Loucy (cell line): ENCODE measurements around the gene ARFGEF3.

Experiments
- H2AFZ ChIP-seq: fragments of 200-600 bp; sonication (generic); 2 replicates; pipeline ENCODE4 v1.6.0; 2016; ENCODE audit warnings: antibody characterized with exemption, mild to moderate bottlenecking, low read length, moderate library complexity
- H3F3A ChIP-seq: fragments of 200-600 bp; 2 replicates; pipeline ENCODE4 v1.6.0; 2016; ENCODE audit warnings: antibody characterized with exemption, low read depth, mild to moderate bottlenecking
- H3K27me3 ChIP-seq: fragments of 200-600 bp; sonication (generic); 2 replicates; pipeline ENCODE4 v1.6.1; 2014; ENCODE audit warnings: low read length, mild to moderate bottlenecking; ENCODE audit not compliant: insufficient read depth, poor library complexity, severe bottlenecking
- H3K36me3 ChIP-seq: fragments of 200-600 bp; sonication (generic); 2 replicates; pipeline ENCODE4 v1.6.1; 2016; ENCODE audit warnings: low read length; ENCODE audit not compliant: insufficient read depth
- H3K4me1 ChIP-seq: fragments of 200-600 bp; sonication (generic); 2 replicates; pipeline ENCODE4 v1.5.1; 2014; ENCODE audit warnings: low read length, mild to moderate bottlenecking; ENCODE audit not compliant: insufficient read depth, poor library complexity, severe bottlenecking
- H3K4me2 ChIP-seq: fragments of 200-600 bp; sonication (generic); 2 replicates; pipeline ENCODE4 v1.6.0; 2014; ENCODE audit warnings: antibody characterized with exemption, low read length, low read depth, mild to moderate bottlenecking; ENCODE audit not compliant: poor library complexity, severe bottlenecking
- H3K4me3 ChIP-seq: fragments of 200-600 bp; sonication (generic); 2 replicates; pipeline ENCODE4 v1.5.1; 2014; ENCODE audit warnings: low read length, mild to moderate bottlenecking, mixed read lengths; ENCODE audit not compliant: poor library complexity, severe bottlenecking
- H3K79me2 ChIP-seq: fragments of 200-600 bp; sonication (generic); 2 replicates; pipeline ENCODE4 v1.6.1; 2014; ENCODE audit warnings: low read length; ENCODE audit not compliant: insufficient read depth
- H3K9ac ChIP-seq: fragments of 200-600 bp; sonication (generic); 2 replicates; pipeline ENCODE4 v1.6.0; 2014; ENCODE audit warnings: mild to moderate bottlenecking, low read depth, low read length, moderate library complexity; ENCODE audit not compliant: poor library complexity, severe bottlenecking
- H3K9me2 ChIP-seq: fragments of 200-600 bp; sonication (generic); replicated peaks from 2 replicates; pipeline ENCODE4 v1.6.1; 2016; ENCODE audit warnings: low read depth, low read length, mixed read lengths
- H3K9me3 ChIP-seq: fragments of 200-600 bp; sonication (generic); 2 replicates; pipeline ENCODE4 v1.6.1; 2014; ENCODE audit warnings: mild to moderate bottlenecking, antibody characterized with exemption, low read length, low read depth; ENCODE audit not compliant: insufficient read depth
- H4K20me1 ChIP-seq: fragments of 200-600 bp; sonication (generic); 2 replicates; pipeline ENCODE4 v1.6.0; 2014; ENCODE audit warnings: antibody characterized with exemption, low read length, mild to moderate bottlenecking; ENCODE audit not compliant: insufficient read depth, poor library complexity, severe bottlenecking
- CTCF ChIP-seq: fragments of 200-600 bp; sonication (generic); conservative IDR thresholded peaks from 2 replicates; pipeline ENCODE4 v1.5.1; 2014; ENCODE audit warnings: mild to moderate bottlenecking, antibody characterized with exemption, low read length
- EZH2phosphoT487 ChIP-seq: fragments of 200-600 bp; IDR thresholded peaks from 2 replicates; pipeline ENCODE4 v1.6.1; 2018; ENCODE audit warnings: antibody characterized with exemption, mild to moderate bottlenecking, moderate library complexity, borderline replicate concordance

Gene ARFGEF3

DNA sequence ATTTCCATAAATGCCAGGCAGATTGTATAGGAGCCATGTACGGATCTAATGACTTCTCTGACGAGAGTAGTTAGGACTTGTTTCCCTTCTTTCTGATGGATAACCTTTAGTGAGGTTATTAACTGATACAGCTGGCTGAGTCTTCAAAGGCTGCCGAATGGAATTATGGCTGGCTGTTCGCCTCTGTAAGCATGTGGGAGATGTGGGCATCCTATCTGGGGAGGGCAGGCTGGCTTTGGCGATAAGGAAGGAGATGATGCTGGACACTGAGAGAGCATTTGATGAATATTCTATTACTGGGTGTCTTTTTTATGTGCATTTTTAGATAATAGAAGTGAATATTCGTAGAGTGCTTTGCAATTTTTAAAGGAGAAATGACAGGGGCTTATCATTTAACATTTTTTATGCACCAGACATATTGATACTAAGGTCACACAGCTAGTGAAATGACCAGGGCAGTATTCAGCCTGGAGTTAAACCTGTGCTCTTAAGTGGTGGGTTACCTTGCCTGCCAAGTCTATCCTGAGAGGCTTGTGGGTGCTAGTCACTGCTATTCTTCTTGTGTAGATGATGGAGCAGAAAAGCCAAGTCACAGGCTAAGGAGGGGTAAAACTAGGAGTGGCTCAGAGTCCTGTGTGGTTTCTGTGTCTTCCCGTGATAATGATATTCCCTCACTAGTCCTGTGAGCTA lies 53.5 kb downstream of the ARFGEF3 start:
- H3K4me1 ChIP-seq, result no peaks in the 10 kb centered on the region
- H3K9me2 ChIP-seq, result no peaks in the 10 kb centered on the region
- no peak overlapping the region for H3K9ac ChIP-seq
- no peak overlapping the region for H3K4me2 ChIP-seq
- H2AFZ ChIP-seq, result no peak overlapping the region
- TF ChIP-seq EZH2phosphoT487 (no peak), CTCF (no peak)
- no peak overlapping the region for H3K4me3 ChIP-seq
- no peaks in the 10 kb centered on the region for H3K9me3 ChIP-seq
- H3K36me3 ChIP-seq, result no peaks in the 10 kb centered on the region
- no peaks in the 10 kb centered on the region for H3K79me2 ChIP-seq
- H3K27me3 ChIP-seq, result no peaks in the 10 kb centered on the region
- no peaks in the 10 kb centered on the region for H4K20me1 ChIP-seq
- H3F3A ChIP-seq, result no peaks in the 10 kb centered on the region

DNA sequence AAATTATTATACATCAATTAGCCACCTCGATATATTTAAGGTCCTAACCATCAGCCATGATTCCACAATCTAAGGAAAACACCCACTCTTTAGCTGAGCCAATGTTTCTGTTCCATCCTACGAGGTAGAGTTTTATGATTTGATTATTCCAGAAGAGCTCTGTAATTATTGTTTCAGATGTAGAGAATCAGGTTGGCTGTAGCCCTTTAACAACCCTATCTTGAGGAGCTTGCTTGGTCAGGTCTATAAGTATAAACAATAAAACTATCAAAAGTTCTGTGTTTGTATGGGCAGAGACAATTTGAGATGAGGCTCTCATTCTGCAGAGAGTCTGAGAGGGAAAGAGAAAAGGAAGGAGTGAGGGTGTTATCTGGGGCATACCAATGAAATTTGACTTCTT lies 56.7 kb downstream of the ARFGEF3 start, which contains the start of gene PBOV1:
TSS of gene PBOV1 (minus strand) at position 43 of the 400 bp plus-strand sequence. CDS start 96 bp downstream, outside the sequence.
- H3K27me3 ChIP-seq, result no peaks in the 10 kb centered on the region
- no peak within 1 kb of the TSS for H3K4me3 ChIP-seq
- H3K4me1 ChIP-seq, result no peaks in the 10 kb centered on the region
- no peaks in the 10 kb centered on the region for H3K9me2 ChIP-seq
- TF ChIP-seq EZH2phosphoT487 (no peak), CTCF (no peak)
- H3K79me2 ChIP-seq, result no peaks in the 10 kb centered on the region
- no peaks in the 10 kb centered on the region for H3K36me3 ChIP-seq
- H3K4me2 ChIP-seq, result no peak within 1 kb of the TSS
- H3K9me3 ChIP-seq, result no peaks in the 10 kb centered on the region
- no peak within 1 kb of the TSS for H2AFZ ChIP-seq
- no peak within 1 kb of the TSS for H3K9ac ChIP-seq
- H4K20me1 ChIP-seq, result no peaks in the 10 kb centered on the region
- no peaks in the 10 kb centered on the region for H3F3A ChIP-seq

- Histone ChIP-seq H3K4me1 (no peaks in the 10 kb centered on the region), H3K9me2 (no peaks in the 10 kb centered on the region), H3K27me3 (no peaks in the 10 kb centered on the region), H3K36me3 (no peaks in the 10 kb centered on the region), H3K79me2 (no peaks in the 10 kb centered on the region), H3K9me3 (no peaks in the 10 kb centered on the region), H4K20me1 (no peaks in the 10 kb centered on the region), H3K4me3 (no peak overlapping the region), H3K9ac (no peak overlapping the region), H2AFZ (no peak overlapping the region), H3K4me2 (no peak overlapping the region), H3F3A (no peaks in the 10 kb centered on the region)
- TF ChIP-seq CTCF, result no peak
- TF ChIP-seq EZH2phosphoT487, result no peak
Observed at GRCh38 chr6:138219398-138219797, 57.7 kb downstream of the ARFGEF3 start.
